Stimulated activated naive CD4-positive, alpha-beta T cell treated with Interleukin-2 at 50 U/mL for 16 hours (primary cell): Measurements from ENCODE around the gene NTRK1.

Source experiments
- DNase-seq: peaks from one replicate; lab custom pipeline; 2025; lab: John Stamatoyannopoulos, UW

The NTRK1 gene

DNA sequence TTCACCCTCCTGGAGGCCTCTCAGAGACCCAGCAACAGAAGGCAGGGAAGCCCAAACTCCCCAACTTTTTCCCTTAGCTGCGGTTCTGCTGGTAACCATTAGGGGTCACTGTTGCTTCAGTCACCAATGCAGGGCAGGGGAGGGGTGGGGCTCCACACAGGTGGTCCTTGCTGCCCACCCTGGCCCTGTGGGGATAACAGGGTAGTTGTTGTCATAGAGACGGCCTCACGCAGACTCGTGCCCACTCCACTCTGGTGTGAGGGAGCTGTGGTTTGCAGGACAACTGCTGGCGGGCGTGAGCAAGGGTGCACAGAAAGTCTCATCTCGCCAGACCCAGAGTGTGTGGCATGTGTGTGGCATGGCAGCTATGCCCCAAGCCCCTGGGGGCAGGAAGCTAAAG lies 21.7 kb upstream of the NTRK1 start:
- DNase-seq: peak; percentile 6

- no peak for DNase-seq
Measured at GRCh38 chr1:156839426-156840109, 21.1 kb upstream of the NTRK1 start.

GRCh38 chr1:156840186-156840897 lies 20.3 kb upstream of the NTRK1 start:
- DNase-seq: no peak

- DNase-seq: no peak
Measured at GRCh38 chr1:156840898-156841279, 19.8 kb upstream of the NTRK1 start.

- DNase-seq: no peak
Measured at GRCh38 chr1:156841295-156841855, 19.3 kb upstream of the NTRK1 start.

DNA sequence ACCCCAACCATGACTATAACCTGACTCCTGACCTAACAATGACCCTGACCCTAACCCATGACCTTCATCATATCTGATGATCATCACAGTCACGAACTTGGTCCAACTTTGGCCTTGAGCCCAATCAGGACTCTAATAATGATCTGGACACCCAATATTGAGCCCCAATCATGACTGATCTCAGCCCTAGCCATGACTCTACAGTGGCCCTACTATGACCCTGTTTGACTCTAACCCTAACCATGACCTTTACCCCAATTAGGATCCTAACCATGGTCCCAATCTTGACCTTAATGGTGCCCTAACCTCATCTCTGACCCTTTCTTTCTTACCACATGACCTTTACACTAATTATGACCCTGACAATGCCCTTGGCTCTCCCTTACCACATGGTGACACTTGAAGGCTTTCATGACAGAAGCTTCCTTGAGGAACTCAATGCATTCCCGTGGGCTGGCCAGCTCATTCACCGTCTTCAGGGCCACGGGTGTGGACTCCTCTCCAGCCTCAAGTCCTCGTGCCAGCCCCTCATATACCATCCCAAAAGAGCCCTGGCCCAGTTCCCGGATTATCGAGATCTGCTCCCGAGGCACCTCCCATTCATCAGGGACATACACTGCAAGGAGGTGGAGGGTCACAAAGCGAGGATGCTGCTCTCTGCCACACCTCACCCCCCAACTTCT lies 17.9 kb upstream of the NTRK1 start:
- no peak for DNase-seq

DNA sequence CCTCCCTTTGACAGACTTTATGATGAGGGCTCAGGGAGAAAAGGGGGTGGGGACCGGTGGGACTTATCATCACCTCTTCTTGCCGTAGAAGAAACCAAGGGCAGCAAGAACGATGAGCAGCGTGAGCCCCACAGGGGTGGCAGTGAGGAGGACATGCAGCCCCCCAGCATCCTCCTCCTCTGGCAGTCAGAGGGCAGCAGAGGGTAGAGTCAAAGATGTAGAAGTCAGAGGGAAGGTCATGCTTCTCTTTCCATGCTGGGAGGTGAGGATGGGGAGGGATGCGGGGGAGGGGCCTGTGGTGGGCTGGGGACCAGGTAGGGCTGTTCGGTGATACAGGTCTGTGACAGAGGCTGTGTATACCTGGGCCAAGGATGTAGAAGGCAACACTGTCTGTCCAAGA lies 16.6 kb upstream of the NTRK1 start:
- no peak for DNase-seq

DNA sequence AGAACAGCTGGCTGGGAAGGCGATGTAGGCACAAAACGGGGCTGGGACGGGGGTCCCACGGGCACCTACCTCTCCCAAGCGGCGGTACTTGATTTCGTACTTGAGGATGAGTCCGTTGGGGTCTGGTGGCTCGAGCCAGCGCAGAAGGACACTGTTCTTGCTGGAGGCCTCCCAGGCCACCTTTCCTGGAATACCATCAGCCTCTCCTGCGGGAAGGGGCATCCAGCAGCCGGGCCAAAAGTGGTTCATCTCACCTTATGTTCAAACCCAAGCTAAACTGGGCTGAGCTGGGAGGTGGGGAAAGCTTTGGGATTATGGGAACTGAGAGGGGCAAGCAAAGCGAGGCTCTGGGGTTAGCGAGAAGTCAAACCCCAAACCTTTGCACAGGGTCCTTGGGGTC lies 16.0 kb upstream of the NTRK1 start:
- no peak for DNase-seq

- DNase-seq: peak; percentile 17
Measured at GRCh38 chr1:156845055-156845952, 15.4 kb upstream of the NTRK1 start.

- no peak for DNase-seq
Measured at GRCh38 chr1:156845953-156846545, 14.6 kb upstream of the NTRK1 start.

DNA sequence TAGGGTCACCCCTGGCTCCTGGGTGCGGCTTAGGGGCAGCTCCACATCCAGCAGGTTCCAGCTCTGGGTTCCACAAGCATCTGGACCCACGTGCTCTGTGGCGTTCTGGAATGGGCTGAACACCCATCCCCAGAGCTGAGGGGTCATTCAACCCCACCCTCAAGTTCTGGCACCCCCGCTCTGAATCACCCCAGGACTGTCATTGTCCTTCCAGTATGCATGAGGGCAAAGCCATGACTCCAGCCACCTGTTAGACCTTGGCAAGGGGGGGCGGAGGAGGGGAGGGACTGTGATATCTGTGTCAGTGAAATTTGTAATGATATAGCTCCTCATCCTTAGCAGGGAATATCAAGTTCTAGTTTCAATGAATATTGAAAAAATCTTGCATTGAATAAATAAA lies 14.0 kb upstream of the NTRK1 start:
- DNase-seq: no peak

DNA sequence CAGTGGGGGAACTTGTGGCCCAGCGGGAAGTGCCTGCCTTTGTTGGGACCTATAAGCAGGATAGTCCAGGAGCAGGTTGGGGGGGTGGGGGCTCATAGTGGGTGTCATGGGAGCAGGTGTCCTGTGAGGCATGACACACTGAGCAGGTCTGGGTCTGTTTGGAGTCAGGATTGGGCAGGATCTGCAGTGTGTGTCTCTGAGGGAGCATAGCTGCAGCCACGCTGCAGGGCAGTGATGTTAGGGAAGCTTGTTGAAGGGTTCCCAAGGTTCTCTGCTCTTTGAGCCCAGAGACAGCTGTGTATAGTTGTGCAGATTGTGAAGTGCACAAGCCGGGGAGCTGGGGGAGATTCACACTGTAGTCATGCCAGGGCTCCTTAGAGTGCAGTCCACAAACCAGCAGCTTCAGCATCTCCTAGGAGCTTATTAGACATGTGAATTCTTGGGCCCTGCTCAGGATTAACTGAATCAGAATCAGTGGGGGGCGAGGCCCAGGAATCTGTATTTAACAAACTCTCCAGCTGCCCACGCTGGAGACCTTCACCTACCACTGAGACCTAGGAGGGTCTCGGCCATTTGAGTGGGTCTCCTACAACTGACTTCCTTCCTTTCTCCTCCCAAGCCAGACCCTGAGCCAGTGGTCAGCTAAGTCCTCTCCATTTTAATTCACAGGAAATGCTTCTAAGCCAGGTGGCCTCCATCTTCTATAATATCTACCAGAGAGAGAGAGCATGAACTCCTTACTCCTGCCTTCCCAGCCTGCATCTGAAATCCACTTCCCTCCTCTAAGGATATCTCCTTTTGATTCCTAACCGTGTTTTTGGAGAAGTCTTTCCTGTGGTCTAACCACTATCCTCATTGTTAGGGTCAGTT lies 12.8 kb upstream of the NTRK1 start:
- DNase-seq: no peak

DNA sequence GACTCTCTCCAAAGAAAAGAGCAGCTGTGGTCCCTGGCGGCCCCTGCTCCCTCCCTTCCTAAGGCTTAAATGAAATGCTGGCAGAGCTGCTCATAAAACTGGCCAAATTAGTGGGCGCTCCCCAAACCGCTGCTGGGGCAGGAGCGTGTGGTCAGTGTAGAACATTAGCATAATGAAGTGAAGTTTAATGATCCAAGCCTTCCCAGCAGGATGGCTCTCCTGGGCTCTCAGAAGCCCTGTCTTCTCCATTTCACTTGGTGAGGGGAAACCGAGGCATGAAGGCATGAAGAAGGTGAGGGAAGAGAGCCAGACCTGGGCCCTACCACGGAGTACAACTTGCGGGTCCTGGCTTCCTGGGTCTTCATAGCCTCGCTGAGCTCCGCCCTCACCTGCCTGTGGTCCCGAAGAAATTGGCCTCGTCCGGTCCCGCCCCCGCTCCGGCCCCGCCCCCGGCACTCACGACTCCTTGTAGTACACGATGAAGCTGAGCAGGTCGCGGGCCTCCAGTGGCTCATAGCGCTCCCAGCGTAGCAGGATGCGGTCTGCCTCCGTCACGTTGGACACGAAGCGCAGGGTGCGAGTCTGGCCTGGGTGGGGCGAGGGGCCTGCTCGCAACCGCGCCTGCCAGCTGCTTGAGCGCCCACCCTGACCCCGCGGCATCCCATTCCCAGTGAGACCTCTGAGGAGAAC lies 12.1 kb upstream of the NTRK1 start:
- peak; percentile 56 for DNase-seq

DNA sequence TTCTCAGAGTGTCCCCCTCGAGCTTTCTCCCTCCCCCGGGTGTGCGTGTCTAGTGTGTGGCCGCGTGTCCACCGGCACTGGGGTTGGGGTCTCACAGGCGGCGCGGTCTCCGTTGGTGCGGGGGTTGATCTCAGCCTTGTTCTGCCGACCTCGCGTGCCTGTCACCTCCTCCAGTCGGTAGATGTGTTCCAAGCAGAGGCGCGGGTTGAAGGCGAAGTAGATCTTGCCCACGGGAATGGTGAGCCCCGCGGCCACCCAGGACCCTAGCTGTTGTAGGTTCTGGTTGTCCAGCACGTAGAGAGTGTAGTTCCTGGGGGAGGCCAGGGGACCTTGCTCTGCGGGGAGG lies 11.5 kb upstream of the NTRK1 start:
- DNase-seq: no peak

DNA sequence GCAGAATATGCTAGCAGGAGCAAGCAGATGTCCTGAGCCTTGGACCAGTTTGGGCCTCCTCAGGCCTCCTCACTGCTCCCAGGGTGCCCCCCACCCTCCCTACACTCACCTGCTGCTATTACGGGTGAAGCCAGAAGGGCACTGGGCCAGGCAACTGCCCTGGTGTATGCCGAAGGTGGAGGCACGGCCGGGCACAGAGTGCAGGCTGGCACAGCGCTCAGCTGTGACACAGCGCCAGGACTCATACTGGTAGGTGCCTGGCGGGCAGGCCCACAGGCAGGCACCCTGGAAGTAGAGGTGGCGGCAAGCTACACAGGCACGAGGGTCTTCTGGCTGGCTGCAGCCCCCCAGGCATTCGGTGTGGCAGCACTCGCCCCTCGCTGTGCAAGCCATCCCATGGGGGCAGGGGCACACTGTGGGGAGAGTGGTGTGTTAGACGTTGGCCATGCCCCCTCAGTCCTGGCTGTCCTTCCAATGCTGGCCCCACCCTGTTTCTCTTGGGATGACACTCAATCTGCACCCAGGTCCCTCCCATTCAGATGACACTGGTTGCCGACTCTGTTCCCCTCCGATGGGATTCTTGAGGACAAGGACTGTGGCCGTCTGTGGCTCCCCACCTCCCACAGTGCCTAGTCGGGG lies 8.8 kb upstream of the NTRK1 start:
- DNase-seq: no peak

DNA sequence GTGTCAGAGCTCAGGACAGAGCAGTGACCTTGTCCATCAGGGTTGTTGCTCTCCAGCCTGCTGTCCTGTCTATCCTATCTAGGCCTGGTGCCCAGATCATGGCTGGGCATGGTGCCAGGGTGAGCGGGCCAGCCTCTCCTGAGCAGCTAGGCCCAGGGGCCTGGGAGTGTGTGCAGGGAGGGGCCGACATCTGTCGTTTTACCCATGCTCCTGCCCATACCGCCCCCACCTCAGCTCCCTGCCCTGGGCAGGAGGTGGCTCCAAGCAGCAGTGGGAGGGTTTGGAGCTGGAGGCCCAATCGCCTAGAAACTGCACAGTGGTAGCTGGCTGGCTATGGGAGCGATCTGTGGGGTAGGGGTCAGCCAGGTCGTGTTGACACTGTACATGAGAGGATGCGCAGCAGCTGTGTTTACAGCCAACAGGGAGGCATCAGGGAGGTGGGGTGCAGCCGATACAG lies 8.2 kb upstream of the NTRK1 start:
- DNase-seq: no peak

DNA sequence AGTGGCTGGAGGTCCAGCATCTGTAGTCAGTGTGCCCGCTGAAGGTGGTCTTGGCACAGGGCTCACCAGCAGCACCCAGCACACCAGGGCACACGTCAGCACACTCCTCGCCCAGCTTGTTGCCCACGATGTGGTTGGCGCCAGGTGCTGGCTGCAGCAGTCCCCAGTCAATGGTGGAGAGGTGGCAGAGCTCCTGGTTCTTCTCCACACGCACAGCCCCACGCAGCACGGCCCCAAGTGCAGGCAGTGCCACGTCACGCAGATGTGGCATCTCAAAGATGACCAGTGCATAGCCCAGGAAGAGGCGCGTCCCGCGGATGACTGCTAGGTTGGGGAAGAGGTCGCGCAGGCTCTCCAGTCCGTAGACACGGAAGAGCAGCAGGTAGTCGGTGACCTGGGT lies 6.9 kb upstream of the NTRK1 start:
- no peak for DNase-seq

DNA sequence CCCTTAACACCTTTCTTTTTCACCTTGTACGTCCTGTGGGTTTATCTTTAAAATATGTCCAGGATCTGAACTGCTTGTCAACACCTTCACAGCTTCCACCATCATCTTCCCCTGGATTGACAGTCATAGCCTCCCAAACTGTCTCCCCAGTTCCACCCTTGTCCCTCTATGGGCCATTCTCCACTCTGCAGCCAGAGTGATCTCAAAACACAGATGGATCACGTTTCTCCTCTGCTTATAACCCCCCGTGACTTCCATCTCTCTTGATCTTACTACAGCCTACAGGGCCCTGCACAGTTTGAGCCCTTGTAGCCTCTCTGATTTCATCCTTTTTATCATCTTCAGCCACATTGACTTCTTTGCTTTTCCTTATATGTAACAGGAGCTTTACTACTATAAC lies 6.0 kb upstream of the NTRK1 start:
- DNase-seq: no peak

DNA sequence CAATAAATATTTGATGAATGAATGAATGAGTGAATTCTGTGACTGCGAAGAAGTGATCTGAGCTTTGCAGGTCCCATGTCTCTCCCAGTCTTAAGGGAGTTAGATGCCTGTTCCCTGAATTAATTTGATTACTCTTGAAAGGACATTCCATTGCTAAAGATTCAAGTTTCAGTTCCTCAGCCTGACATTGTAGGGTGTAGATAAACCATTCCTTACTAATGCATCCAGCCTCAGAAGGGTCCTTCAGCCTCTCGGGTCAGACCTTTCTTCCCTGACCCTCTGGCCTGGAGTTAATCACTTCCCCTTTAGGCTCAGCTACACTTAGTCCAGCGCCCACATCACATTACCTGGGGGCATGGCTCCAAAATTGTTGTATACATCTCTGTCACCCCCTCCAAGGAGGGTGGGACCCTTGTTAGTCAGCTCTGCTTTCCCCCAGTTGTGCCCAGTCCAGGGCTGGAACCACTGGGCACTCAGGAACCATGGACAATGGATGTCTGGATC lies 4.3 kb upstream of the NTRK1 start:
- DNase-seq: no peak
